ENCODE data around the gene NUDT9. TPM values are rescaled to one million over a fixed set of nuclear protein-coding genes. Genes with fewer than 3 reads are reported as not detected.

Gene NUDT9, protein sequence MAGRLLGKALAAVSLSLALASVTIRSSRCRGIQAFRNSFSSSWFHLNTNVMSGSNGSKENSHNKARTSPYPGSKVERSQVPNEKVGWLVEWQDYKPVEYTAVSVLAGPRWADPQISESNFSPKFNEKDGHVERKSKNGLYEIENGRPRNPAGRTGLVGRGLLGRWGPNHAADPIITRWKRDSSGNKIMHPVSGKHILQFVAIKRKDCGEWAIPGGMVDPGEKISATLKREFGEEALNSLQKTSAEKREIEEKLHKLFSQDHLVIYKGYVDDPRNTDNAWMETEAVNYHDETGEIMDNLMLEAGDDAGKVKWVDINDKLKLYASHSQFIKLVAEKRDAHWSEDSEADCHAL
- total RNA-seq (35.8 and 37.7 TPM in 2 replicates), polyA plus RNA-seq (57.4 and 62.3 TPM in 2 replicates)

DNA sequence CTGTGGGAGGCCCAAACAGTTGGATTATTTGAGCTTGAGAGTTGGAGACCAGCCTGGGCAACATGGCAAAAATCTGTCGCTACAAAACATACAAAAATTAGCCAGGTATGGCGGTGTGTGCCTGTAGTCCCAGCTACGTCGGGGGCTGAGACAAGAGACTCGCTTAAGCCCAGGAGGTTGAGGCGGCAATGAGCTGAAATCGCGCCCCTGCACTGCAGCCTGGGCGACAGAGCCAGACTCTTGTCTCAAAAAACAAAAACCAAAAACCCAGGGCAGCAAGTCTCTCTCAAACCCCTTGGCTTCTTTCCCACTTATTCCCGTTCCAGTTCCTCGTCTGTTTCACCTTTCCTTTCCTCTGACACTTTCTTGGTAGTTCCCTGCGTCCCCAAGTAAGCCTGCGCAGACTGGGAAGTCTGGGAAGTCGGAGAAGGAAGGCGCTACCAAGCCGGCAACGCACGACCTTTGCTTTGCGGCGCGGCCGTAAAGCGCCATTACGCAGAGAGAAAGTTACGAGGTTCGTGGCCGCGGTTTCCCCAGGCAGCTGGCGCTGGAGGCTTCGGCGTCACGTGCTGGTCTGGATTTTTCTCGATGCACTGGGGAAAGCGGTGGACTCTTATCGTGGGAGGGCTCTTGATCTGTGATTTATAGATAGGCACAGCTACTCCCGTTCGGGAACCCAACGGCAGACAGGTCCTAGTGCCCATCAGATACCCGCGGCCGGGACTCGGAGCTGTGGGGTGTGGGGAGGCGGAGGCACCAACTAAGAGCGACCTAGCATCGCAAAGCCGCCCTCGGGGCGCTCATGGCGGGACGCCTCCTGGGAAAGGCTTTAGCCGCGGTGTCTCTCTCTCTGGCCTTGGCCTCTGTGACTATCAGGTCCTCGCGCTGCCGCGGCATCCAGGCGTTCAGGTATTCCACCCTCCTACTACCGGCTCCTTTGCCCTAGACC lies at the start of gene NUDT9:
Gene NUDT9, plus strand, starts transcription at position 470 of the 949 bp plus-strand sequence. Its CDS starts 333 bp downstream, at position 803.
- 8% methylated on average over 58 of the region's 58 CpGs for WGBS (ENCODE audit: low lambda C conversion rate, missing lambda C conversion rate)
- Histone ChIP-seq H2AFZ (peak within 1 kb of the TSS; percentile 73), H3K27me3 (no peaks in the 10 kb centered on the region), H3K4me3 (peak within 1 kb of the TSS; percentile 78), H4K20me1 (ENCODE audit: insufficient read depth, poor library complexity, severe bottlenecking) (peaks cover 4% of the 10 kb centered on the region), H3K79me2 (peaks cover 54% of the 10 kb centered on the region), H3K9me3 (ENCODE audit: low read depth) (no peaks in the 10 kb centered on the region), H3K27ac (peak within 1 kb of the TSS; percentile 95), H3K4me2 (peak within 1 kb of the TSS; percentile 88), H3K36me3 (replicated peaks; ENCODE audit: insufficient read depth, low read depth) (no peaks in the 10 kb centered on the region), H3K9me2 (replicated peaks; ENCODE audit: insufficient read depth) (no peaks in the 10 kb centered on the region), H3K4me1 (ENCODE audit: insufficient read depth) (peaks cover 27% of the 10 kb centered on the region)
- DNase-seq (ENCODE audit: low spot score): peak; percentile 96
- TF ChIP-seq EZH2phosphoT487 (IDR thresholded peaks at IDR 0.05; ENCODE audit: low read depth, severe bottlenecking, unreplicated experiment) (no peak), EZH2 (IDR thresholded peaks at IDR 0.05; ENCODE audit: borderline replicate concordance) (no peak)
- TF ChIP-seq, protein P1, sequence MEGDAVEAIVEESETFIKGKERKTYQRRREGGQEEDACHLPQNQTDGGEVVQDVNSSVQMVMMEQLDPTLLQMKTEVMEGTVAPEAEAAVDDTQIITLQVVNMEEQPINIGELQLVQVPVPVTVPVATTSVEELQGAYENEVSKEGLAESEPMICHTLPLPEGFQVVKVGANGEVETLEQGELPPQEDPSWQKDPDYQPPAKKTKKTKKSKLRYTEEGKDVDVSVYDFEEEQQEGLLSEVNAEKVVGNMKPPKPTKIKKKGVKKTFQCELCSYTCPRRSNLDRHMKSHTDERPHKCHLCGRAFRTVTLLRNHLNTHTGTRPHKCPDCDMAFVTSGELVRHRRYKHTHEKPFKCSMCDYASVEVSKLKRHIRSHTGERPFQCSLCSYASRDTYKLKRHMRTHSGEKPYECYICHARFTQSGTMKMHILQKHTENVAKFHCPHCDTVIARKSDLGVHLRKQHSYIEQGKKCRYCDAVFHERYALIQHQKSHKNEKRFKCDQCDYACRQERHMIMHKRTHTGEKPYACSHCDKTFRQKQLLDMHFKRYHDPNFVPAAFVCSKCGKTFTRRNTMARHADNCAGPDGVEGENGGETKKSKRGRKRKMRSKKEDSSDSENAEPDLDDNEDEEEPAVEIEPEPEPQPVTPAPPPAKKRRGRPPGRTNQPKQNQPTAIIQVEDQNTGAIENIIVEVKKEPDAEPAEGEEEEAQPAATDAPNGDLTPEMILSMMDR (IDR thresholded peaks at IDR 0.05; ENCODE audit: poor library complexity): no peak

DNA sequence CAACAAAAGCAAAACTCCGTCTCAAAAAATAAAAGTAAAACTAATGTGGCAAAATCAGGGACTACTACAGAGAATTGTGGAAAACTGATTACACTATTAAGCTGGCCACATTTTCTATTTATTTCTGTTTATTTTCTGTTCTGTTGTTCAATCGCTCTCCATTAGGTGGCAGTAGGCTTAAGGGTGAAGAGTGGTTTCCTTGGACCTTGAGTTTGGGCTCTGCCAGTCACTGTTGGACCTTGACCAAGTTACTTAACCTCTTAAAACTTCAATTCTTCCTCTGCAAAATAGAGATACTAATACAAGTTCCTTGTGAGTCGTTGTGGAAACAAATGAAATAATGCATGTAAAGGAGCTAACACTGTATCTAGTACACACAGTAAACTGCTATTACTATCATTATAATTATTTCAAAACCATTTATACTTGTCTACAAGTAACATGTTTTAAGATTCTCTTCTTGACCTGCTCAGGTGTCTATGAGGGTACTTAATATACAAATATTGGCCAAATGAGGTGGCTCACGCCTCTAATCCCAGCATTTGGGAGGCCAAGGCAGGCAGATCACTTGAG lies 46.6 kb upstream of the NUDT9 start:
- Histone ChIP-seq H2AFZ (no peak overlapping the region), H3K4me3 (no peak overlapping the region), H3K27ac (peak overlapping the region; percentile 45), H3K9me3 (ENCODE audit: low read depth) (no peaks in the 10 kb centered on the region), H3K9me2 (replicated peaks; ENCODE audit: insufficient read depth) (no peaks in the 10 kb centered on the region), H3K4me2 (no peak overlapping the region), H3K27me3 (no peaks in the 10 kb centered on the region), H3K4me1 (ENCODE audit: insufficient read depth) (no peaks in the 10 kb centered on the region), H3K36me3 (replicated peaks; ENCODE audit: insufficient read depth, low read depth) (no peaks in the 10 kb centered on the region), H3K79me2 (peaks cover 19% of the 10 kb centered on the region), H4K20me1 (ENCODE audit: insufficient read depth, poor library complexity, severe bottlenecking) (no peaks in the 10 kb centered on the region)
- no peak for TF ChIP-seq EZH2phosphoT487 (IDR thresholded peaks at IDR 0.05; ENCODE audit: low read depth, severe bottlenecking, unreplicated experiment)
- TF ChIP-seq, protein P1 (IDR thresholded peaks at IDR 0.05; ENCODE audit: poor library complexity): peak; percentile 72
- no peak for TF ChIP-seq EZH2 (IDR thresholded peaks at IDR 0.05; ENCODE audit: borderline replicate concordance)
- peak; percentile 79 for DNase-seq (ENCODE audit: low spot score)
- WGBS (ENCODE audit: low lambda C conversion rate, missing lambda C conversion rate): 52% methylated on average over 4 of the region's 4 CpGs

- DNase-seq (ENCODE audit: low spot score): no peak
- Histone ChIP-seq H3K9me2 (replicated peaks; ENCODE audit: insufficient read depth) (no peaks in the 10 kb centered on the region), H4K20me1 (ENCODE audit: insufficient read depth, poor library complexity, severe bottlenecking) (no peaks in the 10 kb centered on the region), H3K4me3 (no peak overlapping the region), H3K27ac (no peak overlapping the region), H3K9me3 (ENCODE audit: low read depth) (no peaks in the 10 kb centered on the region), H2AFZ (no peak overlapping the region), H3K36me3 (replicated peaks; ENCODE audit: insufficient read depth, low read depth) (no peaks in the 10 kb centered on the region), H3K4me1 (ENCODE audit: insufficient read depth) (no peaks in the 10 kb centered on the region), H3K27me3 (no peaks in the 10 kb centered on the region), H3K79me2 (peaks cover 29% of the 10 kb centered on the region), H3K4me2 (no peak overlapping the region)
- TF ChIP-seq EZH2phosphoT487 (IDR thresholded peaks at IDR 0.05; ENCODE audit: low read depth, severe bottlenecking, unreplicated experiment) (no peak), EZH2 (IDR thresholded peaks at IDR 0.05; ENCODE audit: borderline replicate concordance) (no peak)
- TF ChIP-seq, protein P1 (IDR thresholded peaks at IDR 0.05; ENCODE audit: poor library complexity): no peak
- 91% methylated on average over 2 of the region's 2 CpGs for WGBS (ENCODE audit: low lambda C conversion rate, missing lambda C conversion rate)
Observed at GRCh38 chr4:87377816-87378215, 44.6 kb upstream of the NUDT9 start.
